ENCODE measurements around the gene NLE1.
"Not testable (repeated sequence)": the region's sequence is repeated elsewhere in the genome, so short reads cannot be mapped to it uniquely, and the experiment has no call there.

NLE1 gene

GRCh38 chr17:35141681-35142466, at the start of gene NLE1:
TSS of gene NLE1 (minus strand) at chr17:35142303. CDS start at chr17:35142275, 28 bp downstream.
- peak; percentile 79 for DNase-seq

DNA sequence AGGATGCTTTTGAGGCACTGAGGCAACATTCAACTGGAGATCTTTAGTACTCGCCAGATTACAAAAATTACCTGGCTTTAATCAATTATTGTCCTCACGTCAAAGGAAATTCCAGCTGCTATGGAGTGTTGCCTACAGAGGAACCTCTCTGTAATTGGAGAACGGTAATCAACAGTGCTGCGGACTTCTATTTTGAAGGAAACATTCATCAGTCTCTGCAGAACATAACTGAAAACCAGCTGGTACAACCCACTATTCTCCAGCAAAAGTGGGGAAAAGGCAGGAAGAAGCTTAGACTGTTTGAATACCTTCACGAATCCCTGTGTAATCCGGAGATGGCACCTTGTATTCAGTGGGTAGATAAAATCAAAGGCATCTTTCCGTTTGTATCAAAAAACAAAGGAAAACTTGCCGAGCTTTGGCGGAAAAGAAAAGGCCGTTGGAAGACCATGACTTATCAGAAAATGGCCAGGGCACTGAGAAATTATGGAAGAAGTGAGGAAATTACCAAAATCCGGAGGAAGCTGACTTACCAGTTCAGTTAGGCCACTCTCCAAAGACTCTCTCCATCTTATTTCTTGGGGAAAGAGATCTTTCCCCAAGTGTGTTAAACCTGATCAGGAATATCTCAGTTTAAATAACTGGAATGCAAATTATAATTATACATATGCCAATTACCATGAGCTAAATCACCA, 49.0 kb upstream of the NLE1 start:
- DNase-seq, result no peak

DNA sequence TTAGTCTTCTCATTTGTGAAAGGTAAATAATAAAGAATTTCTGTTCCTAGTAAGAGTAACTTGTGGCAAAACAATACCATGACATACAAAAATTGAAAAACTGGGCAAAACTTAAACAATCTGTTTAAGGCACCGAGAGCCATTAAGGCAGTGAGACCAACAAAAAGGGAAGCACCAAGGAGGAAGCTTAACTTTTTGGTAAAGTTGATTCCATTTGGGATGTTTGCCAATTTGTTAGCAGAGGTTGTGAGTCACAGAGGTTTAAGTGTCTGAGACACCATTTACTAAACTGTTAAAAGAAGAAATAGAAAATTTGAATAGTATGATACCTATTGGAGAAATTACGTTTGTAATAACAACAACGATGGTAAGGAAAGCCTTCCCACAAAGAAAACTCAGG, 47.2 kb upstream of the NLE1 start:
- DNase-seq, result peak; percentile 19

DNA sequence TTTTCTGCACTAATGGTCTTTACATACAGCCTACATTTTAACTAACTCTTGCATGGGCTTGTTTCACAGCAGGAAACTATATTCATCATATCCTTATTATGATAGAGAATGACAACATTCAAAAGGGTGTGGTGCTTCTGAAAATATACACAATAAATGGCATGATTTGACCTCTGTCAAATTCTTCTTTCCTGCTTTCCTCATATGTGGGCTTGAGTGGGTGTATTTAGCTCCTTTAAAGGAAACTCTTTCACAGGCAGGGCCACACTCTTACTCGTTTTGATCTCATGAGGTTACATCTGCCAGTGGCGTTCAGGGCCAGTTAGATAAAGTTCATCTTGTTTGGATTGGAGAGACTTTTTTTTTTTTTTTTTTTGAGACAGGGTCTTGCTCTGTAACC, 46.0 kb upstream of the NLE1 start:
- no peak for DNase-seq

DNA sequence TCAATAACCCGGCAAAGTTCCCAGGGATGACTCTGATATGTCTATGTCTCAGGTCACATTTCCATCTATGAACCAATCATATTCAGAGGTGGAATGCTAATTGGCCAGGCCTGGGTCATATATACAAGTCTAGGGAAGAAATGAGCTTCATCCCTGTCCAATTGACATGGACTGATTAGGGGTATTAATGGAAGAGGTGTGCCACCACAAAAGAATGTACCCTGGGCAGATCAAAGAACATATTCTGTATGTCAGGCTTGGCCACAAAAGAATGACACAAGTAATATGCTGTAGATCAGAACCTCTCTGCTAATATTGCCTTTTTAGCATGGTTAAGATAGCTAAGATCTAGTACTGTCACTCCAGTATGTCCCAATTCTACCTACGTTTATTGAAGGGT, 45.4 kb upstream of the NLE1 start:
- no peak for DNase-seq

- no peak for DNase-seq
These were observed 43.7 kb upstream of the NLE1 start for GRCh38 chr17:35185849-35186248.

DNA sequence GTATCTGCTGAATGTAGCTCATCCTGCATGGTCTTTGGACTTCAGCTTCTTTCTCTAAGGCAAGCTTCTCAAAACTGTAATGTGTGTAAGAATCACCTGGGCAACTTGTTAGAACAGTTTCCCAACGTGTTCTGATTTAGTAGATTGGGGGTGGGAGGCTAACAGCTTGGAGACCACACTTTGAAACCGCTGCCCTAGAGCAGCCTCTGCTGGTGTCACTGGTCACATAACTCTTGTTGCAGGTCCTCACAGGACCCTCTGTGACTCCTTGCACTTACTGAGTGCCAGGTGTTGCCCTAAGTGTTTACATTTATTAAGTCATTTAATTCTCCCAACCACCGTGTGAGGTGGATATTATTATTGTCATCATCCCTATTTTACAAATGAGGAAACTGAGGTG, 42.2 kb upstream of the NLE1 start:
- no peak for DNase-seq

DNA sequence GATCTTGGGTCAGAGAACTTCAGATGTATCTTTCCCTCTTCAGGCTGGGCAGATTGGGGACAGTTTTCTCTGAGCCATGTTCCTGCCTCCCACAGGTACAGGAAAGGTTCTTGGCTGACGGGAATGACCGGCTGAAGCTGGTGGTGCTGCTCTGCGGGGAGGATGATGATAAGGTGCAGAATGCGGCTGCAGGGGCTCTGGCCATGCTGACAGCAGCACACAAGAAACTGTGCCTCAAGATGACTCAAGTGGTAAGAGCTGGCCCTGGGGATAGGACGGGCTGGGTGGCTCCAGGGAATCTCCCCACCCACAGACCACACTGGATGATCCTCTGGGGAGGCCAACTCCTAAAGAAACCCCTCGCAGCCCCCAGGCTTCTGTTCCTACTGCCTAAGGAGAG, 41.2 kb upstream of the NLE1 start:
- no peak for DNase-seq

DNA sequence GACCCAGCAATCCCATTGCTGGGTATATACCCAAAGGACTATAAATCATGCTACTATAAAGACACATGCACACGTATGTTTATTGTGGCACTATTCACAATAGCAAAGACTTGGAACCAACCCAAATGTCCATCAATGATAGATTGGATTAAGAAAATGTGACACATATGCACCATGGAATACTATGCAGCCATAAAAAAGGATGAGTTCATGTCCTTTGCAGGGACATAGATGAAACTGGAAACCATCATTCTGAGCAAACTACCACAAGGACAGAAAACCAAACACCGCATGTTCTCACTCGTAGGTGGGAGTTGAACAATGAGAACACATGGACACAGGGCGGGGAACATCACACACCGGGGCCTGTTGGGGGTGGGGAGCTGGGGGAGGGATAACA, 37.3 kb upstream of the NLE1 start:
- DNase-seq, result not testable (repeated sequence)

DNA sequence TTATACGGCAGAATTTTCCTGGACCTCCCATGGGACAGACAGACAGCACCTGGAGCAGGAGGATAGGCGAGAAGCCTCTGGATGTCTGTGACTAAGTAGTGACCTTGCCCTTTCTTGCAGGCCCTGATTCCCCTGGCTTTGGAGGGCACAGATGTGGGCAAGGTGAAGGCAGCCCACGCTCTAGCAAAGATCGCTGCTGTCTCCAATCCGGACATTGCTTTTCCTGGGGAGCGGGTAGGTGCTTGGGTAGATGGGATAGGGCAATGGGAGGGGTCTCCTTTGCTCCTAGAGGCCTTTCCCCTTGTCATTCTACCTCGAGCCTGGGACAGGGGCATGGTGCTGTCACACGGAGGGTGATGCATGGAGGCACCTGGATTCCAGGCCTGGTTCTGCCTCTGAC, 34.8 kb upstream of the NLE1 start:
- no peak for DNase-seq

DNA sequence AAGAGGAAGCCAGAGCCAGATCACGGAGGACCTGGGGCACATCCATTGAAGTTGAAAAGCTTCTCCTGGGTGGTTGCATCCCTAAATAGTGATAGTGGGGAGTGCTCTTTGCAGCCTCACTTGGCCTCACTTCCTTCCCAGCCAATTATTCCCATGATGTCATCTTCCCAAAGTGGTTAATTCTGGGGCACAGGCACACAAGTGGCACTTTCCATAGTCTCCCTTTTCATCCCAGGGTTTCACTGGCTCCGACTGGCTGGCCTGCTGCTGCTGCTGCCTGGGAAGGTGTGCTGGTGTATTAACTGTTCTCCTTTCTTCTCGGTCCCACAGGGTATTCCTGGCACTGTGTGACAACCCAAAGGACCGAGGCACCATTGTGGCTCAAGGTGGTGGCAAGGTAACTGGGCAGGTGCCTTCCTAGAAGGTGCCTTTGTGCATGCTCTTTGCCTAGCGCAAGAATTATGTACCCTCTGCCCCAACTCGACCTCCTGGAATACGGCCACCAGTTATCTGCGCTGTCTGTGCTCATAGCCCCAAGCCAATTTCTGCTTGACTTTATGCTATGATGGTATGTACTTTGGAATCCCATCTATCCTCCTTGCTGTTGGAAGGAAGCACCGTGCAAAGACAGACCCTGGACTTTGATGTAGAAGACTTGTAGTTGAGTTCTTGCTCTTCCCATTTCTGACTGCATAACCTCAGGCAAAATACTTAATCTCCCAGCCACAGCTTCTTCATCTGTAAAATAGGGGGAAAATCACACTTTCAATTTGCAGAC, 33.7 kb upstream of the NLE1 start:
- no peak for DNase-seq

DNA sequence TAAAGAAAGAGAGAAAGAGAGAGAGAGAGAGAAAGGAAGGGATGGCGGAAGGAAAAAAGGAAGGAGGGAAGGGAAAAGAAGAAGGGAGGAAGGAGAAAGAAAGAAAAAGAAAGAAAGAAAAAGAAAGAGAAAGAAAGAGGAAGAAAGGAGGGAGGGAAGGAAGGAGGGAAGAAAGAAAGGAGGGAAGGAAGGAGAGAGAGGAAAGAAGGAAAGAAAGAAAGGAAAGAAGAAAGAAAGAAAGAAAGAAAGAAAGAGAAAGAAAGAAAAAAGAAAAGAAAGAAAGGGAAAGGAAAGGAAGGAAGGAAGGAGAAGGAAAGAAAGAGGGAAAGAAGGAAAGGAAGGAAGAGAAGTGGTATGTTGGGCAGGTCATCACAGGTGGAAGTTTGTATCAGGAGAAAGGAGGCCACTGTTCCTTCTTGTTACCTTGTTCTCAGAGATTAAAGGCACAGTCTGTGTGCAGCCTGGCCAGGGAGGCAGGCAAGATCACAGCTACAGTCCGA, 32.8 kb upstream of the NLE1 start:
- no peak for DNase-seq

- not testable (repeated sequence) for DNase-seq
These were observed 30.2 kb upstream of the NLE1 start for GRCh38 chr17:35172321-35172720.

- no peak for DNase-seq
These were observed 29.7 kb upstream of the NLE1 start for GRCh38 chr17:35171834-35172233.

GRCh38 chr17:35170968-35171771, 29.1 kb upstream of the NLE1 start:
- DNase-seq, result peak; percentile 28

DNA sequence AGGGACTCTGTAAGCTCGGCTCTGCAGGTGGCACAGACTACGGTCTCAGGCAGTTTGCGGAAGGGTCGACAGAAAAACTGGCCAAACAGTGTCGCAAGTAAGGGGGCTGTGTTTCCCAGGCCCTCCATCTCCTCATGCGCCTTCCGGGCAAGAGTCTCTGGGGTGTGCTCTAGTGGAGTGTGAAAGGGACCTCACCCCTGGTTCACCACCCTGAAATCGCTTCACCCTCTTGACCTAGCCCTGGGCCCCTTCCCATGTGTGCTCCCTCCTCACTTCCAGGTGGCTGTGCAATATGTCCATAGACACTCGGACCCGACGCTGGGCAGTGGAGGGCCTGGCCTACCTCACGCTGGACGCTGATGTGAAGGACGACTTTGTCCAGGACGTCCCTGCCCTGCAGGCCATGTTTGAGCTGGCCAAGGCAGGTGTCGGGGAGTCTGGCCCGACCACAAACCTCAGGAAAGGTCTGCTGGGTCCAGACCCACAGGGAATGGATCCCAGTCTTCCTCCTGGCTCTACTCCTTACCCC, 27.8 kb upstream of the NLE1 start:
- no peak for DNase-seq

GRCh38 chr17:35167666-35168065, 25.6 kb upstream of the NLE1 start:
- DNase-seq, result peak; percentile 20

- no peak for DNase-seq
These were observed 24.9 kb upstream of the NLE1 start for GRCh38 chr17:35167046-35167445.

GRCh38 chr17:35166526-35166925, 24.4 kb upstream of the NLE1 start:
- DNase-seq, result no peak

GRCh38 chr17:35164716-35165115, 22.6 kb upstream of the NLE1 start:
- no peak for DNase-seq

GRCh38 chr17:35163886-35164285, 21.8 kb upstream of the NLE1 start:
- no peak for DNase-seq

GRCh38 chr17:35162755-35163154, 20.7 kb upstream of the NLE1 start:
- no peak for DNase-seq

All from fibroblast of skin of right quadriceps (primary cell).